GM20000 (cell line): ENCODE data around the gene CAPN14.
A peak's percentile ranks its signal among the peaks of the same experiment; 100 is the strongest.

Source experiments
- DNase-seq: peaks from one replicate; pipeline ENCODE4 v3.0.0; 2012; ENCODE audit warnings: low spot score
- TF ChIP-seq, protein P1 (sequence below): IDR thresholded peaks from 2 replicates; pipeline ENCODE4 v1.5.1; 2012; ENCODE audit warnings: mild to moderate bottlenecking, control low read depth; ENCODE audit errors: extremely low read depth, missing control alignments

Gene CAPN14

DNA sequence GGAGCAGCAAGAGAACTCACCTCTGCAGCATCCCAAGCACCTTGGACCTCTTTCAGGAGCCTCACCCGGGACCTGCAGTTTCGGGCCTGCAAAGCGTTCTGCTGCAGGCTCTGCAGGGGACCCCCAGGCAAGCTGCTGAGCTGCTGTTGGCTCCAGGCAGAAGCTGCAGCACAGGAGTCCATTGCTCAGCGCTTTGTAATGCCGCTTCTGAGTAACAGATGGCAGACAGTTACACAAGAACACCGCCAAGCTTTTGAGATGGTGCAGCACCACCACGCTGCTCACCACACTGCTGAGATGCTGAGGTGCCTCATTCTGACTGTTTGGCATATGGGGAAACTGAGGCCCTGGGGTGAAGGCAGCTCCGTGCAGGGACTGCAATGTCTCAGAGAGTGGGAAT, 77.2 kb downstream of the CAPN14 start:
- TF ChIP-seq, protein P1, sequence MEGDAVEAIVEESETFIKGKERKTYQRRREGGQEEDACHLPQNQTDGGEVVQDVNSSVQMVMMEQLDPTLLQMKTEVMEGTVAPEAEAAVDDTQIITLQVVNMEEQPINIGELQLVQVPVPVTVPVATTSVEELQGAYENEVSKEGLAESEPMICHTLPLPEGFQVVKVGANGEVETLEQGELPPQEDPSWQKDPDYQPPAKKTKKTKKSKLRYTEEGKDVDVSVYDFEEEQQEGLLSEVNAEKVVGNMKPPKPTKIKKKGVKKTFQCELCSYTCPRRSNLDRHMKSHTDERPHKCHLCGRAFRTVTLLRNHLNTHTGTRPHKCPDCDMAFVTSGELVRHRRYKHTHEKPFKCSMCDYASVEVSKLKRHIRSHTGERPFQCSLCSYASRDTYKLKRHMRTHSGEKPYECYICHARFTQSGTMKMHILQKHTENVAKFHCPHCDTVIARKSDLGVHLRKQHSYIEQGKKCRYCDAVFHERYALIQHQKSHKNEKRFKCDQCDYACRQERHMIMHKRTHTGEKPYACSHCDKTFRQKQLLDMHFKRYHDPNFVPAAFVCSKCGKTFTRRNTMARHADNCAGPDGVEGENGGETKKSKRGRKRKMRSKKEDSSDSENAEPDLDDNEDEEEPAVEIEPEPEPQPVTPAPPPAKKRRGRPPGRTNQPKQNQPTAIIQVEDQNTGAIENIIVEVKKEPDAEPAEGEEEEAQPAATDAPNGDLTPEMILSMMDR = no peak
- no peak for DNase-seq

DNA sequence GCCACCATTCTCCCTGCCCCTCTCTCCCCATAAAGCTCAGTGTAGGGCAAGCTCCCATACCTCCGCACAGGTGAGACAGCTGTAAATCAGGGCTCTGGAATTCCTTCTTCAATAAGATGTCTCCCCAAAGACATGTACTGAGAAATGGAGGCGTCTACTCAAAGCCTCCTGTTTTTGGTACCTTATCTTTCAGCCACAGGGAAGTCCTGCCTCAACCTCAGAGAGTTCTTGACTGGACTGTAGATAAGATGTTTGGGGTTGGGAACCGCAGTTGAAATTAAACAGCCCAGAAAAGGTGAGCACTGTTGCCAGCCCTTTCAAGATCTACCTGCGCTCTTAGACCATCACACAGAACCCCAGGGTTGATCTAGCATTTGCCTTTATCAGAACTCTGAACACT, 77.6 kb downstream of the CAPN14 start:
- DNase-seq = no peak
- TF ChIP-seq, protein P1 = no peak

DNA sequence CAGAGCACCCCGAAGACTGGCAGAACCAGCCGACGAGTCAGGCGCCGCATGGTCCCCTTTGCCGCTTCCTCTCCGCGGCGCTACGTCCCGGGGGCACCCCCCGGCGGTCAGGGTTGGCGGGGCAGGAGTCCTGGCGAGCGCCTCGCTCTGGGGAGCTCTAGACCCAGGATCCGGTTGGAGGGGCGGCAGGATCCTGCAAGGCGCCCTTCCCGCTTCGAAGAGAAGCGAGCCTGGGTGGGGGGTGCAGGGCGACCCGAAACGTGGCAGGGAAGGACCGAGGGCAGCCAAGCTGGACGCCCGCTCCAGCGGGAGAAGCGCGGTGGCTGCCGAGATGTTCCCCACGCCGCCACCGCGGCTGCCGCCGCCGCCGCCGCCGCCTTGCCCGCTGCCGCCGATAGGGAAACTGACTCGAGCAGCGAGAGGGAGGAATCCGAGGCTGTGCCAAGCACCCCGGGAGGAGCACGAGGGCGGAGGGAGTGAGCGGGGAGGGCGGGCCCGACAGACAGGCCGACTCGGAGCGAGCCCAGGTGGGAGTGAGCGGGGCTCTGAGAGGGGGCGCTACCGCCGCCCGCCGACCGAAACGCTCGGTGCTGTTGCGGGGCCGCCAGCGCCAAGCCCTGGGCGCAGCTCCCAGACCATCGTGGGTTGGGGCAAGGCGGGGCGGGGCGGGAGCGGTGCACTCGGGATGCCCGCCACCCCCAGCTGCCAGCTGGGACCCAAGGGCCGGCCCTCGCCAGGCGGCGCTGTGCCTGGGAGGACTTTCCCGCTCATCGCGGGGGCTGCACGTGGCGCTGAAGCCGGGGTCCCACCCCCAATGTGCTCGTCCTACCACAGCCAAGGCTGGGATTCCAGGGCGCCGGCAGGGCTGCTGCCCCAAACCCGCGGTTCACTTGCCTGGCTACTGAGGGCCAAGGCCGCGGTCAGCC, 79.0 kb downstream of the CAPN14 start, which contains the start of gene GALNT14:
Gene GALNT14 (minus strand): TSS at position 404 of the 926 bp plus-strand sequence. CDS start 354 bp downstream, at position 50.
- DNase-seq = peak; percentile 77
- TF ChIP-seq, protein P1 = no peak

DNA sequence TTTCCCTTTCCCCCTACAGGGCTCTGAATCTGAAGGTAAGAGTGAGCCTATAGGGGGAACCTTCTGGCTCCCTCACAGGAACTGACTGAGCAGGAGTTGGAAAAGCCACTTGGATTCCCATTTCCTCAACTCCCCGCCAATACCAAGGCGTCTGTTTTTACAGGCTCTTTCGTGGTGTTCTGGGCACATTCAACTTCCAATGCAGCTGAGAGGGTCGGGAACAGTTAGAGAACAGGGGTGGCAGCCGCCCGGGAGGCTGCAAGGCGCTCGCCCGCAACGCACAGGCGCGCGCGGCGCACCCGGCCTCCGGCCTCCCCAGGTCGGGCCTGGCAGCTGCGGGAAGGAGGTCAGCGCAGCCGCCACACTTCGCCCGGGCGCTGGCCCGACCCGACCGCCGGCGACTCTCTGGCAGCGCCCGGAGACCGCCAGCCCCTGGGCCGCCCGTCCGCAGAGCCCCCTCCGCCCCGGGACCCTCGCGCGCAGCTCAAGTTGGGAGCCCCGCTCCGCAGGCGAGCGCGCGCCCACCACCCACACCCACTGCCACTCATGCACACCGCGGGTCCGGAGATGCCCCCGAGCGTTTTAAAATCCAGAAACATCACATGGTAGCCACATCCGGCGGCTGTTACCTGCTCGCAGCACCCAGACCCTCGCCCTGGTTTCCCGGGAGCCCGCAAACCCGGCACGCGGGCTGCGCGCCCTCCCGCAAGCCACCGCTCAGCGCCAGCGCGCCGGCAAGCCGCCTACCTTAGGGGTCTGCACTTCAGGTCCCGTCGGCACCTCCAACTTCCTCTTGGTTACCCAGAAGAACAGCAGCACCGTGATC, 79.9 kb downstream of the CAPN14 start:
- TF ChIP-seq, protein P1 = no peak
- peak; percentile 48 for DNase-seq

DNA sequence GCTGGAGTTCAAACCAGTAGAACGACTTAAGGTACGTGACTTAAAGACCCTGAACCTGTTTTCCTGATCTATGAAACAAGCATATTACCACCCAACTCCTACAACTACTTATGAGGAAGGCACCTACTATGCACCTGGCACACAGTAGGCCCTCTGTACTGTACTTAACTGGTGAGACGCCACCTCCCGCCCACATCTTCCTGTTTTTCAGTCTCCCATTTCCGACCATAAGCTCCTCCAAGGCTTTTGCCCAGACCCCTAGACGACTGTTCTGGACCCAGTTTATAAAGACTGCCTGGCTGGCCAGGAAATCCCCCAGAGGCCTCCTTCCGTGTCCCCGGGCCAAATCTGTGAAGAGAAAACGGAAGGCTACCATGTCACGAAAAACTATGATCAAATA, 80.6 kb downstream of the CAPN14 start:
- TF ChIP-seq, protein P1 = no peak
- peak; percentile 47 for DNase-seq

DNA sequence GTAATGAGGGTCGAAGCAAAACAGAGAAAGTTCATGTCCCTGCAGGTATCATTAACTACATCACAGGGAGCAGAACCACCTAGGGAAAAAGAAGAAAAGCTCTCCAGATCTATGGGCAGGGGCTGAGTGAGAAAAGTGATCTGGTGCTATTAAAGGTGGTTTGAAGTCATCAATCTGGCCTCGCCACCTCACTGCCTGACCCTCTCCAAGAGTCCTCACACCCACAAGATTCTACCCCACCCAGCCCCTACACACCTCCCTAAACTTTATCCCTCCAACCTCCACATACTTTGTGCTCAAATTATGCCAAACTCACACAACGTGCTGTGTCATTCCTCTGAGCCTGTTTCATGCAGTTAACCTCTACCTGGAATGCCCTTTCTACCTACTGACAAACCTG, 81.3 kb downstream of the CAPN14 start:
- no peak for DNase-seq
- TF ChIP-seq, protein P1 = no peak

DNA sequence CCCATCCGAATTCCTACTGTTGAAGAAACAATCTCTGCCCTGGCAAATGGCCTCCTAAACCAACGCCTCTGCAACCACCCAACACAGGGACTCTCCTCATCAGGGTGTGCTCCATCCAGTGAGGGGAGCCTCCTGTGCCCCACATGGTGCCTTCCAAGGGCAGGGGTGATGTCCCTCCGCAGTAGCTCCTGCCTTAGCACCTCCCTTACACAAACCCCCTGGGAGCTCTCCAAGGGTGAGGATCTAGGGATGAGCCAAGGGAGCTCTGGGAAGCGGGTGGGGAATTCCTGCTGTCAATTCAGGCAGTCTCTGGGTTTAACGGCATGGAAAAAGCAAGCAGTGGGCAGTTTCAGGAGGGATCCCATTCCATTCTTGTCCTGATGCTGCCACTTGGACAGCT, 82.8 kb downstream of the CAPN14 start:
- DNase-seq = no peak
- TF ChIP-seq, protein P1 = no peak
